GM23338 (cell line): ENCODE data around the gene CA6. TPM values are rescaled to one million over a fixed set of nuclear protein-coding genes. Genes with fewer than 3 reads are reported as not detected.

ENCODE experiments used
- ATAC-seq: fragments of 200-7000 bp; cut with Tn5 transposase; 3 replicates; pipeline ENCODE4 v1.9.1; 2020
- DNase-seq: peaks from one replicate; pipeline ENCODE4 v3.0.0-alpha.2; 2015; ENCODE audit warnings: low spot score
- H2AFZ ChIP-seq: fragments of 200-600 bp; sonication (generic); 2 replicates; pipeline ENCODE4 v1.8.0; 2016; ENCODE audit warnings: antibody characterized with exemption, mild to moderate bottlenecking, moderate library complexity
- H3F3A ChIP-seq: fragments of 200-600 bp; sonication (generic); replicated peaks from 2 replicates; pipeline ENCODE4 v1.8.0; 2017; ENCODE audit warnings: antibody characterized with exemption, mixed run types, low read depth
- H3K27ac ChIP-seq: fragments of 200-600 bp; sonication (generic); 2 replicates; pipeline ENCODE4 v1.6.1; 2016; ENCODE audit warnings: low read depth
- H3K27me3 ChIP-seq: fragments of 200-600 bp; sonication (generic); 2 replicates; pipeline ENCODE4 v1.8.0; 2016; ENCODE audit warnings: mild to moderate bottlenecking, mixed run types, moderate library complexity; ENCODE audit not compliant: insufficient read depth
- H3K36me3 ChIP-seq: fragments of 200-600 bp; sonication (generic); 2 replicates; pipeline ENCODE4 v1.8.0; 2016; ENCODE audit warnings: mild to moderate bottlenecking; ENCODE audit not compliant: insufficient read depth
- H3K4me1 ChIP-seq: fragments of 200-600 bp; sonication (generic); 2 replicates; pipeline ENCODE4 v1.8.0; 2016; ENCODE audit warnings: mild to moderate bottlenecking, moderate library complexity; ENCODE audit not compliant: insufficient read depth
- H3K4me2 ChIP-seq: fragments of 200-600 bp; sonication (generic); 2 replicates; pipeline ENCODE4 v1.7.1; 2017; ENCODE audit warnings: mixed run types
- H3K4me3 ChIP-seq: fragments of 200-600 bp; sonication (generic); 2 replicates; pipeline ENCODE4 v1.6.1; 2016; ENCODE audit warnings: mixed run types
- H3K79me2 ChIP-seq: fragments of 200-600 bp; sonication (generic); replicated peaks from 2 replicates; pipeline ENCODE4 v1.8.0; 2017; ENCODE audit warnings: mild to moderate bottlenecking; ENCODE audit not compliant: insufficient read depth
- H3K9me2 ChIP-seq: fragments of 200-600 bp; sonication (generic); 2 replicates; pipeline ENCODE4 v1.8.0; 2017; ENCODE audit not compliant: insufficient read depth
- H4K20me1 ChIP-seq: fragments of 200-600 bp; sonication (generic); replicated peaks from 2 replicates; pipeline ENCODE4 v1.8.0; 2017; ENCODE audit warnings: mild to moderate bottlenecking; ENCODE audit not compliant: insufficient read depth
- H3K27ac Mint-ChIP-seq: 2 replicates; pipeline ENCODE4 v1.8.0; 2020; ENCODE audit warnings: inconsistent platforms, mild to moderate bottlenecking, moderate library complexity, mixed read lengths
- H3K27me3 Mint-ChIP-seq: 3 replicates; pipeline ENCODE4 v1.8.0; 2022; ENCODE audit warnings: low read depth, mild to moderate bottlenecking, moderate library complexity, mixed read lengths, inconsistent platforms; ENCODE audit not compliant: insufficient read depth, poor library complexity
- H3K36me3 Mint-ChIP-seq: 3 replicates; pipeline ENCODE4 v1.8.0; 2021; ENCODE audit warnings: low read depth, mild to moderate bottlenecking, inconsistent platforms, moderate library complexity, mixed read lengths
- H3K4me1 Mint-ChIP-seq: 3 replicates; pipeline ENCODE4 v1.8.0; 2020; ENCODE audit warnings: mild to moderate bottlenecking, inconsistent platforms, mixed read lengths
- H3K4me3 Mint-ChIP-seq: 3 replicates; pipeline ENCODE4 v1.8.0; 2021; ENCODE audit warnings: moderate library complexity, mild to moderate bottlenecking, inconsistent platforms, mixed read lengths
- H3K9me3 Mint-ChIP-seq: 3 replicates; pipeline ENCODE4 v1.8.0; 2020; ENCODE audit warnings: moderate library complexity, mild to moderate bottlenecking, inconsistent platforms, mixed read lengths
- CREB1 ChIP-seq: fragments of 250-450 bp; sonication (Bioruptor Pico); IDR thresholded peaks from 2 replicates; pipeline ENCODE4 v1.5.0; 2020; ENCODE audit warnings: low read depth, mild to moderate bottlenecking, moderate library complexity
- ETS1 ChIP-seq: IDR thresholded peaks from 2 replicates; pipeline ENCODE4 v1.6.1; 2016; ENCODE audit warnings: antibody characterized with exemption
- EZH2 ChIP-seq: fragments of 200-600 bp; sonication (generic); IDR thresholded peaks from one replicate; pipeline ENCODE4 v1.8.0; 2017; ENCODE audit warnings: antibody characterized with exemption, mild to moderate bottlenecking, low read depth; ENCODE audit not compliant: unreplicated experiment
- EZH2phosphoT487 ChIP-seq: fragments of 200-600 bp; sonication (generic); IDR thresholded peaks from one replicate; pipeline ENCODE4 v1.8.1; 2018; ENCODE audit warnings: antibody characterized with exemption; ENCODE audit not compliant: unreplicated experiment
- JUNB ChIP-seq: IDR thresholded peaks from one replicate; pipeline ENCODE4 v1.6.1; 2016; ENCODE audit warnings: antibody characterized with exemption; ENCODE audit not compliant: unreplicated experiment
- NANOG ChIP-seq: IDR thresholded peaks from 2 replicates; pipeline ENCODE4 v1.6.1; 2016; ENCODE audit warnings: antibody characterized with exemption, borderline replicate concordance
- POLR2AphosphoS5 ChIP-seq: IDR thresholded peaks from 2 replicates; pipeline ENCODE4 v1.6.1; 2016; ENCODE audit warnings: antibody characterized with exemption, low read depth
- STAT1 ChIP-seq: IDR thresholded peaks from one replicate; pipeline ENCODE4 v1.6.1; 2016; ENCODE audit warnings: antibody characterized with exemption; ENCODE audit not compliant: unreplicated experiment
- ZNF114 ChIP-seq: fragments of 250-450 bp; sonication (Bioruptor Pico); IDR thresholded peaks from 2 replicates; pipeline ENCODE4 v1.5.0; 2020; ENCODE audit warnings: mild to moderate bottlenecking, moderate library complexity
- ZNF331 ChIP-seq: fragments of 250-450 bp; sonication (Bioruptor Pico); IDR thresholded peaks from 2 replicates; pipeline ENCODE4 v1.5.0; 2020; ENCODE audit warnings: low read depth, mild to moderate bottlenecking, moderate library complexity
- polyA plus RNA-seq: library from polyadenylated mRNA; unstranded; fragments of >200 nt; fragmentation: Nextera tagmentation; extraction: Ambion mirVana; gene quantifications from 2 replicates; pipeline ENCODE4 v1.2.1, GENCODE V29; 2016
- total RNA-seq: library from RNA; depleted of rRNA; stranded (reverse); fragments of >200 nt; shearing (Covaris generic); gene quantifications from 2 replicates; pipeline ENCODE4 v1.2.3, GENCODE V29; 2014
- TF ChIP-seq, protein P1 (sequence below): fragments of 250-450 bp; sonication (Bioruptor Pico); IDR thresholded peaks from 2 replicates; pipeline ENCODE4 v1.5.0; 2020; ENCODE audit warnings: mild to moderate bottlenecking, moderate library complexity
- TF ChIP-seq, protein P2 (sequence below): IDR thresholded peaks from one replicate; pipeline ENCODE4 v1.6.1; 2018; ENCODE audit warnings: antibody characterized with exemption; ENCODE audit not compliant: unreplicated experiment
- TF ChIP-seq, protein P3 (sequence below), 2 experiments: fragments of 200-600 bp in 1 of 2; sonication (generic) in 1 of 2; conservative IDR thresholded peaks; 2 replicates each; pipeline versions ENCODE4 v1.5.1 to v1.6.1; 2016 to 2017; ENCODE audit warnings: antibody characterized with exemption in 2 of 2, low read depth in 2 of 2, mild to moderate bottlenecking in 2 of 2, moderate library complexity in 1 of 2

The CA6 gene
- total and polyA plus RNA-seq, 2 experiments from 2014 or later, result not detected

DNA sequence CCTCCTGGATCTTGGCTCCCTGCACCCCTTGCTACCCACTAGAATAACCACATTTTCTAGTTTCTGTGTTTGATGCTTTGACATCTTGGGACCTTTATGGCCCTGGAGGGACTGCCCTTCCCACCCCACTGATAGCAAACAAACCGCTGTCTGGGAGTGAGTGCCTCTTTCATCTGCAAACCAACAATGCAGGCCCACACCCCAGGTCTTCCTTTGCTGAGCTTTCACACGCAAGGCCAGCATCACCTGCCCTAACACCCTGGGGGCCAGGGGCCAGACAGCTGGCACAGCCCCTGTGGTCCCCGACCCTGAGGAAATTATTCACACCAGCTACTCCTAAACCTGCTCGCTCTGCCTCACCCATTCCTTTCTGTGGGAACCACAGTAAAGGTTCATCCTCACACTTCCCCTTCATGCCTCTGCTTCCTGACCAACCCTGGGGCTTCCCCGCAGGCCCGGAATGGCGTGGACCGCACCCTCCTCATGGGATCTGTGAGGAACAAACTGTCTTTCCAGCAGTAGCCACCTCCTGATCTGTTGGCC lies 65.2 kb downstream of the CA6 start:
- no peak overlapping the region for H3K27ac ChIP-seq
- H3K27me3 Mint-ChIP-seq, result peaks cover 13% of the 10 kb centered on the region
- no peak for TF ChIP-seq STAT1
- TF ChIP-seq EZH2, result no peak
- no peak for TF ChIP-seq JUNB
- TF ChIP-seq ZNF331 (CRISPR knock-in tag), result no peak
- no peak for TF ChIP-seq EZH2phosphoT487
- TF ChIP-seq, protein P1, sequence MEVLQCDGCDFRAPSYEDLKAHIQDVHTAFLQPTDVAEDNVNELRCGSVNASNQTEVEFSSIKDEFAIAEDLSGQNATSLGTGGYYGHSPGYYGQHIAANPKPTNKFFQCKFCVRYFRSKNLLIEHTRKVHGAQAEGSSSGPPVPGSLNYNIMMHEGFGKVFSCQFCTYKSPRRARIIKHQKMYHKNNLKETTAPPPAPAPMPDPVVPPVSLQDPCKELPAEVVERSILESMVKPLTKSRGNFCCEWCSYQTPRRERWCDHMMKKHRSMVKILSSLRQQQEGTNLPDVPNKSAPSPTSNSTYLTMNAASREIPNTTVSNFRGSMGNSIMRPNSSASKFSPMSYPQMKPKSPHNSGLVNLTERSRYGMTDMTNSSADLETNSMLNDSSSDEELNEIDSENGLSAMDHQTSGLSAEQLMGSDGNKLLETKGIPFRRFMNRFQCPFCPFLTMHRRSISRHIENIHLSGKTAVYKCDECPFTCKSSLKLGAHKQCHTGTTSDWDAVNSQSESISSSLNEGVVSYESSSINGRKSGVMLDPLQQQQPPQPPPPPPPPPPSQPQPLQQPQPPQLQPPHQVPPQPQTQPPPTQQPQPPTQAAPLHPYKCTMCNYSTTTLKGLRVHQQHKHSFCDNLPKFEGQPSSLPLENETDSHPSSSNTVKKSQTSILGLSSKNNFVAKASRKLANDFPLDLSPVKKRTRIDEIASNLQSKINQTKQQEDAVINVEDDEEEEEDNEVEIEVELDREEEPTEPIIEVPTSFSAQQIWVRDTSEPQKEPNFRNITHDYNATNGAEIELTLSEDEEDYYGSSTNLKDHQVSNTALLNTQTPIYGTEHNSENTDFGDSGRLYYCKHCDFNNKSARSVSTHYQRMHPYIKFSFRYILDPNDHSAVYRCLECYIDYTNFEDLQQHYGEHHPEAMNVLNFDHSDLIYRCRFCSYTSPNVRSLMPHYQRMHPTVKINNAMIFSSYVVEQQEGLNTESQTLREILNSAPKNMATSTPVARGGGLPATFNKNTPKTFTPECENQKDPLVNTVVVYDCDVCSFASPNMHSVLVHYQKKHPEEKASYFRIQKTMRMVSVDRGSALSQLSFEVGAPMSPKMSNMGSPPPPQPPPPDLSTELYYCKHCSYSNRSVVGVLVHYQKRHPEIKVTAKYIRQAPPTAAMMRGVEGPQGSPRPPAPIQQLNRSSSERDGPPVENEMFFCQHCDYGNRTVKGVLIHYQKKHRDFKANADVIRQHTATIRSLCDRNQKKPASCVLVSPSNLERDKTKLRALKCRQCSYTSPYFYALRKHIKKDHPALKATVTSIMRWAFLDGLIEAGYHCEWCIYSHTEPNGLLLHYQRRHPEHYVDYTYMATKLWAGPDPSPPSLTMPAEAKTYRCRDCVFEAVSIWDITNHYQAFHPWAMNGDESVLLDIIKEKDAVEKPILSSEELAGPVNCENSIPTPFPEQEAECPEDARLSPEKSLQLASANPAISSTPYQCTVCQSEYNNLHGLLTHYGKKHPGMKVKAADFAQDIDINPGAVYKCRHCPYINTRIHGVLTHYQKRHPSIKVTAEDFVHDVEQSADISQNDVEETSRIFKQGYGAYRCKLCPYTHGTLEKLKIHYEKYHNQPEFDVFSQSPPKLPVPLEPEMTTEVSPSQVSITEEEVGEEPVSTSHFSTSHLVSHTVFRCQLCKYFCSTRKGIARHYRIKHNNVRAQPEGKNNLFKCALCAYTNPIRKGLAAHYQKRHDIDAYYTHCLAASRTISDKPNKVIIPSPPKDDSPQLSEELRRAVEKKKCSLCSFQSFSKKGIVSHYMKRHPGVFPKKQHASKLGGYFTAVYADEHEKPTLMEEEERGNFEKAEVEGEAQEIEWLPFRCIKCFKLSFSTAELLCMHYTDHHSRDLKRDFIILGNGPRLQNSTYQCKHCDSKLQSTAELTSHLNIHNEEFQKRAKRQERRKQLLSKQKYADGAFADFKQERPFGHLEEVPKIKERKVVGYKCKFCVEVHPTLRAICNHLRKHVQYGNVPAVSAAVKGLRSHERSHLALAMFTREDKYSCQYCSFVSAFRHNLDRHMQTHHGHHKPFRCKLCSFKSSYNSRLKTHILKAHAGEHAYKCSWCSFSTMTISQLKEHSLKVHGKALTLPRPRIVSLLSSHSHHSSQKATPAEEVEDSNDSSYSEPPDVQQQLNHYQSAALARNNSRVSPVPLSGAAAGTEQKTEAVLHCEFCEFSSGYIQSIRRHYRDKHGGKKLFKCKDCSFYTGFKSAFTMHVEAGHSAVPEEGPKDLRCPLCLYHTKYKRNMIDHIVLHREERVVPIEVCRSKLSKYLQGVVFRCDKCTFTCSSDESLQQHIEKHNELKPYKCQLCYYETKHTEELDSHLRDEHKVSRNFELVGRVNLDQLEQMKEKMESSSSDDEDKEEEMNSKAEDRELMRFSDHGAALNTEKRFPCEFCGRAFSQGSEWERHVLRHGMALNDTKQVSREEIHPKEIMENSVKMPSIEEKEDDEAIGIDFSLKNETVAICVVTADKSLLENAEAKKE (CRISPR knock-in tag), result no peak
- TF ChIP-seq NANOG, result no peak
- no peak for TF ChIP-seq ETS1
- no peak for TF ChIP-seq POLR2AphosphoS5
- TF ChIP-seq, protein P2, sequence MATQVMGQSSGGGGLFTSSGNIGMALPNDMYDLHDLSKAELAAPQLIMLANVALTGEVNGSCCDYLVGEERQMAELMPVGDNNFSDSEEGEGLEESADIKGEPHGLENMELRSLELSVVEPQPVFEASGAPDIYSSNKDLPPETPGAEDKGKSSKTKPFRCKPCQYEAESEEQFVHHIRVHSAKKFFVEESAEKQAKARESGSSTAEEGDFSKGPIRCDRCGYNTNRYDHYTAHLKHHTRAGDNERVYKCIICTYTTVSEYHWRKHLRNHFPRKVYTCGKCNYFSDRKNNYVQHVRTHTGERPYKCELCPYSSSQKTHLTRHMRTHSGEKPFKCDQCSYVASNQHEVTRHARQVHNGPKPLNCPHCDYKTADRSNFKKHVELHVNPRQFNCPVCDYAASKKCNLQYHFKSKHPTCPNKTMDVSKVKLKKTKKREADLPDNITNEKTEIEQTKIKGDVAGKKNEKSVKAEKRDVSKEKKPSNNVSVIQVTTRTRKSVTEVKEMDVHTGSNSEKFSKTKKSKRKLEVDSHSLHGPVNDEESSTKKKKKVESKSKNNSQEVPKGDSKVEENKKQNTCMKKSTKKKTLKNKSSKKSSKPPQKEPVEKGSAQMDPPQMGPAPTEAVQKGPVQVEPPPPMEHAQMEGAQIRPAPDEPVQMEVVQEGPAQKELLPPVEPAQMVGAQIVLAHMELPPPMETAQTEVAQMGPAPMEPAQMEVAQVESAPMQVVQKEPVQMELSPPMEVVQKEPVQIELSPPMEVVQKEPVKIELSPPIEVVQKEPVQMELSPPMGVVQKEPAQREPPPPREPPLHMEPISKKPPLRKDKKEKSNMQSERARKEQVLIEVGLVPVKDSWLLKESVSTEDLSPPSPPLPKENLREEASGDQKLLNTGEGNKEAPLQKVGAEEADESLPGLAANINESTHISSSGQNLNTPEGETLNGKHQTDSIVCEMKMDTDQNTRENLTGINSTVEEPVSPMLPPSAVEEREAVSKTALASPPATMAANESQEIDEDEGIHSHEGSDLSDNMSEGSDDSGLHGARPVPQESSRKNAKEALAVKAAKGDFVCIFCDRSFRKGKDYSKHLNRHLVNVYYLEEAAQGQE, result no peak
- no peak for TF ChIP-seq ZNF114 (CRISPR knock-in tag)
- TF ChIP-seq, protein P3, sequence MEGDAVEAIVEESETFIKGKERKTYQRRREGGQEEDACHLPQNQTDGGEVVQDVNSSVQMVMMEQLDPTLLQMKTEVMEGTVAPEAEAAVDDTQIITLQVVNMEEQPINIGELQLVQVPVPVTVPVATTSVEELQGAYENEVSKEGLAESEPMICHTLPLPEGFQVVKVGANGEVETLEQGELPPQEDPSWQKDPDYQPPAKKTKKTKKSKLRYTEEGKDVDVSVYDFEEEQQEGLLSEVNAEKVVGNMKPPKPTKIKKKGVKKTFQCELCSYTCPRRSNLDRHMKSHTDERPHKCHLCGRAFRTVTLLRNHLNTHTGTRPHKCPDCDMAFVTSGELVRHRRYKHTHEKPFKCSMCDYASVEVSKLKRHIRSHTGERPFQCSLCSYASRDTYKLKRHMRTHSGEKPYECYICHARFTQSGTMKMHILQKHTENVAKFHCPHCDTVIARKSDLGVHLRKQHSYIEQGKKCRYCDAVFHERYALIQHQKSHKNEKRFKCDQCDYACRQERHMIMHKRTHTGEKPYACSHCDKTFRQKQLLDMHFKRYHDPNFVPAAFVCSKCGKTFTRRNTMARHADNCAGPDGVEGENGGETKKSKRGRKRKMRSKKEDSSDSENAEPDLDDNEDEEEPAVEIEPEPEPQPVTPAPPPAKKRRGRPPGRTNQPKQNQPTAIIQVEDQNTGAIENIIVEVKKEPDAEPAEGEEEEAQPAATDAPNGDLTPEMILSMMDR (conservative IDR thresholded peaks at IDR 0.05; ENCODE audit: low read depth in 2 of 2), result no peak
- TF ChIP-seq CREB1, result no peak
- ATAC-seq (no peak), DNase-seq (no peak)
- H3K4me3 ChIP-seq, result no peak overlapping the region
- H3K27ac Mint-ChIP-seq, result no peak overlapping the region
- no peaks in the 10 kb centered on the region for H3K27me3 ChIP-seq
- no peak overlapping the region; the same call in 2 of the 3 replicates for H3K4me3 Mint-ChIP-seq
- no peaks in the 10 kb centered on the region for H3K4me1 ChIP-seq
- H3K9me2 ChIP-seq, result no peaks in the 10 kb centered on the region
- H2AFZ ChIP-seq, result no peak overlapping the region
- H3K36me3 Mint-ChIP-seq, result no peaks in the 10 kb centered on the region
- no peaks in the 10 kb centered on the region; the same call in 2 of the 3 replicates for H3K9me3 Mint-ChIP-seq
- peaks cover 6% of the 10 kb centered on the region; the same call in 2 of the 3 replicates for H3K4me1 Mint-ChIP-seq
- no peaks in the 10 kb centered on the region; the same call in 1 of the 2 replicates for H4K20me1 ChIP-seq
- no peaks in the 10 kb centered on the region for H3F3A ChIP-seq
- no peaks in the 10 kb centered on the region for H3K36me3 ChIP-seq
- no peak overlapping the region for H3K4me2 ChIP-seq
- no peaks in the 10 kb centered on the region for H3K79me2 ChIP-seq
